GM23248 (cell line): ENCODE measurements around the gene NME3. TPM values are rescaled to one million over a fixed set of nuclear protein-coding genes. Genes with fewer than 3 reads are reported as not detected.

ENCODE experiments used
- DNase-seq: peaks from one replicate; pipeline ENCODE4 v3.0.0-alpha.2; 2015
- H2AFZ ChIP-seq: fragments of 200-600 bp; sonication (generic); 2 replicates; pipeline ENCODE4 v1.6.1; 2016; ENCODE audit warnings: antibody characterized with exemption
- H3F3A ChIP-seq: fragments of 200-600 bp; sonication (generic); 2 replicates; pipeline ENCODE4 v1.6.1; 2016; ENCODE audit warnings: mild to moderate bottlenecking, antibody characterized with exemption, mixed run types; ENCODE audit not compliant: insufficient read depth
- H3K27ac ChIP-seq: fragments of 200-600 bp; sonication (generic); 2 replicates; pipeline ENCODE4 v1.5.1; 2016; ENCODE audit warnings: mild to moderate bottlenecking
- H3K27me3 ChIP-seq: fragments of 200-600 bp; sonication (generic); replicated peaks from 2 replicates; pipeline ENCODE4 v1.6.1; 2016; ENCODE audit warnings: mild to moderate bottlenecking; ENCODE audit not compliant: insufficient read depth
- H3K36me3 ChIP-seq: fragments of 200-600 bp; sonication (generic); 2 replicates; pipeline ENCODE4 v1.6.1; 2016; ENCODE audit warnings: low read depth, mild to moderate bottlenecking
- H3K4me1 ChIP-seq: fragments of 200-600 bp; sonication (generic); 2 replicates; pipeline ENCODE4 v1.6.1; 2016; ENCODE audit warnings: mild to moderate bottlenecking; ENCODE audit not compliant: insufficient read depth
- H3K4me2 ChIP-seq: fragments of 200-600 bp; sonication (generic); one replicate; pipeline ENCODE4 v1.6.1; 2016; ENCODE audit warnings: mild to moderate bottlenecking; ENCODE audit not compliant: unreplicated experiment
- H3K4me3 ChIP-seq: fragments of 200-600 bp; sonication (generic); 2 replicates; pipeline ENCODE4 v1.5.1; 2016; ENCODE audit warnings: mild to moderate bottlenecking
- H3K79me2 ChIP-seq: fragments of 200-600 bp; sonication (generic); 2 replicates; pipeline ENCODE4 v1.6.1; 2016; ENCODE audit warnings: mild to moderate bottlenecking; ENCODE audit not compliant: insufficient read depth
- H3K9ac ChIP-seq: fragments of 200-600 bp; sonication (generic); 2 replicates; pipeline ENCODE4 v1.6.1; 2016; ENCODE audit warnings: mild to moderate bottlenecking
- H3K9me2 ChIP-seq: fragments of 200-600 bp; sonication (generic); 2 replicates; pipeline ENCODE4 v1.6.1; 2016; ENCODE audit warnings: mixed run types, mild to moderate bottlenecking, moderate library complexity; ENCODE audit not compliant: insufficient read depth
- H3K9me3 ChIP-seq: fragments of 200-600 bp; sonication (generic); one replicate; pipeline ENCODE4 v1.6.1; 2017; ENCODE audit warnings: low read depth
- H4K20me1 ChIP-seq: fragments of 200-600 bp; sonication (generic); 2 replicates; pipeline ENCODE4 v1.6.0; 2016; ENCODE audit not compliant: insufficient read depth
- EZH2 ChIP-seq: fragments of 200-600 bp; sonication (generic); IDR thresholded peaks from 2 replicates; pipeline ENCODE4 v1.6.1; 2018; ENCODE audit warnings: antibody characterized with exemption, mild to moderate bottlenecking; ENCODE audit not compliant: insufficient read depth, poor library complexity, severe bottlenecking
- EZH2phosphoT487 ChIP-seq: fragments of 200-600 bp; sonication (generic); IDR thresholded peaks from 2 replicates; pipeline ENCODE4 v1.6.1; 2018; ENCODE audit warnings: antibody characterized with exemption, moderate library complexity, mild to moderate bottlenecking, low read depth; ENCODE audit not compliant: insufficient read depth
- WGBS, 2 experiments: methylation state at CpG; one replicate each; pipeline ENCODE4 v1.1.6; 2015 to 2017; ENCODE audit warnings: low lambda C conversion rate in 2 of 2, low coverage in 1 of 2; ENCODE audit errors: missing lambda C conversion rate in 2 of 2; 5-methylcytosine and 5-hydroxymethylcytosine counted together
- in situ Hi-C: fragments of 300-500 bp; cut with MboI; formaldehyde crosslinking; loops from 2 replicates; pipeline ENCODE4 v1.15.0; 2020
- polyA plus RNA-seq: library from polyadenylated mRNA; unstranded; fragments of >200 nt; fragmentation: Nextera tagmentation; extraction: Ambion mirVana; gene quantifications from 2 replicates; pipeline ENCODE4 v1.2.1, GENCODE V29; 2016
- total RNA-seq: library from RNA; depleted of rRNA; stranded (reverse); fragments of >200 nt; shearing (Covaris generic); gene quantifications from 2 replicates; pipeline ENCODE4 v1.2.3, GENCODE V29; 2014

Gene NME3
- total and polyA plus RNA-seq, 2 experiments from 2014 or later = 45.3 to 55.4 TPM

DNA sequence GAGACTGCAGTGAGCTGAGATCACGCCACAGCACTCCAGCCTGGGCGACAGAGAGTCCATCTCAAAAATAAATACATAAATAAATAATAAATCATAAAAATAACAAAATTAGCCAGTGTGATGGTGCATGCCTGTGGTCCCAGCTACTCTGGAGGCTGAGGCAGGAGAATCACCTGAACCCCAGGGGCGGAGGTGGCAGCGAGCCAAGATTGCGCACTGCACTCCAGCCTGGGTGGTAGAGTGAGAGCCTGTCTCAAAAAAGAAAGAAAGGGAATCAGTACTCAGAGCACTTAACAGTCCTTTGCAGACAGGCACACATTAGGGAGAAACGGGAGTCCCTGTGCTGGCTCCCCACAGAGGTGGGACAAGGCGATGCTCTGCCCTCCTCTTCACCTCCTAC is 40.3 kb downstream of the NME3 start:
- Histone ChIP-seq H2AFZ (no peak overlapping the region), H3K9ac (no peak overlapping the region), H3K4me2 (no peak overlapping the region), H3K9me3 (no peaks in the 10 kb centered on the region), H3K27ac (no peak overlapping the region), H3K9me2 (no peaks in the 10 kb centered on the region), H3K79me2 (peaks cover 21% of the 10 kb centered on the region), H3K4me3 (no peak overlapping the region), H3F3A (peaks cover 10% of the 10 kb centered on the region; the same call in 1 of the 2 replicates), H3K27me3 (no peaks in the 10 kb centered on the region), H3K36me3 (no peaks in the 10 kb centered on the region; the same call in 1 of the 2 replicates), H4K20me1 (no peaks in the 10 kb centered on the region), H3K4me1 (no peaks in the 10 kb centered on the region)
- no peak for TF ChIP-seq EZH2
- TF ChIP-seq EZH2phosphoT487 = no peak
- 96% methylated on average over 7 of the region's 7 CpGs for WGBS, 2 experiments
- in situ Hi-C loops = no loop called here
- DNase-seq = no peak

- no peaks in the 10 kb centered on the region for H3K4me1 ChIP-seq
- H3K9me2 ChIP-seq = no peaks in the 10 kb centered on the region
- 92 to 93% methylated on average over 18 to 35 of the region's 35 CpGs for WGBS, 2 experiments
- no peaks in the 10 kb centered on the region for H3F3A ChIP-seq
- no peaks in the 10 kb centered on the region for H3K9me3 ChIP-seq
- no peak overlapping the region for H2AFZ ChIP-seq
- in situ Hi-C loops = no loop called here
- H3K27me3 ChIP-seq = no peaks in the 10 kb centered on the region
- no peaks in the 10 kb centered on the region; the same call in 1 of the 2 replicates for H3K36me3 ChIP-seq
- no peak overlapping the region for H3K9ac ChIP-seq
- no peak for TF ChIP-seq EZH2phosphoT487
- no peak for TF ChIP-seq EZH2
- no peak overlapping the region for H3K4me3 ChIP-seq
- no peak overlapping the region for H3K4me2 ChIP-seq
- H3K27ac ChIP-seq = no peak overlapping the region
- H4K20me1 ChIP-seq = no peaks in the 10 kb centered on the region
- no peak for DNase-seq
- H3K79me2 ChIP-seq = peaks cover 37% of the 10 kb centered on the region
Observed at GRCh38 chr16:1729445-1729844, 41.9 kb downstream of the NME3 start.

DNA sequence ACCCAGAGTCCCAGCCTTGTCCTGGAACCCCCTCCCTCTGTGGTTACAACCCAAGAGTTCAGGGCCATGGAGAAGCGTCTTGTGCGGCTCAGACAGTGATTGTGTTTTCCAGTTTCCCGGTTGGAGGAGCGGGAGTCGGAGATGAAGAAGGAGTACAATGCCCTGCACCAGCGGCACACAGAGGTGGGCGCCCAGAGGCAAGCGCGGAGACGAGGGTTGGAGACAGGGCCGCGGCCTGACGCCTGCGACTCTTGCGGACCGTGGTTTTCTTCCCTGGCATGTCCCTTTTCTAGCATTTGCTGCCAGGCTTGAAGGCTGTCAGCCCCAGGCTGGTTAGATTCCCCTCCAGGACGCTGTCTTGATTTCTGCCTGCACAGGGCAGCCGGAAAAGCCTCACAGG is 42.3 kb downstream of the NME3 start:
- H3K27ac ChIP-seq = no peak overlapping the region
- no peaks in the 10 kb centered on the region for H3K9me2 ChIP-seq
- no peak overlapping the region for H2AFZ ChIP-seq
- no peaks in the 10 kb centered on the region; the same call in 1 of the 2 replicates for H3K36me3 ChIP-seq
- peaks cover under 1% of the 10 kb centered on the region; the same call in 1 of the 2 replicates for H4K20me1 ChIP-seq
- H3K4me2 ChIP-seq = no peak overlapping the region
- no peak for DNase-seq
- 98 to 99% methylated on average over 17 to 18 of the region's 18 CpGs for WGBS, 2 experiments
- no peak overlapping the region for H3K9ac ChIP-seq
- H3K79me2 ChIP-seq = peaks cover 41% of the 10 kb centered on the region
- no peaks in the 10 kb centered on the region for H3K4me1 ChIP-seq
- no peak overlapping the region for H3K4me3 ChIP-seq
- H3K27me3 ChIP-seq = no peaks in the 10 kb centered on the region
- H3F3A ChIP-seq = no peaks in the 10 kb centered on the region
- in situ Hi-C loops = no loop called here
- TF ChIP-seq EZH2 = no peak
- TF ChIP-seq EZH2phosphoT487 = no peak
- H3K9me3 ChIP-seq = no peaks in the 10 kb centered on the region

DNA sequence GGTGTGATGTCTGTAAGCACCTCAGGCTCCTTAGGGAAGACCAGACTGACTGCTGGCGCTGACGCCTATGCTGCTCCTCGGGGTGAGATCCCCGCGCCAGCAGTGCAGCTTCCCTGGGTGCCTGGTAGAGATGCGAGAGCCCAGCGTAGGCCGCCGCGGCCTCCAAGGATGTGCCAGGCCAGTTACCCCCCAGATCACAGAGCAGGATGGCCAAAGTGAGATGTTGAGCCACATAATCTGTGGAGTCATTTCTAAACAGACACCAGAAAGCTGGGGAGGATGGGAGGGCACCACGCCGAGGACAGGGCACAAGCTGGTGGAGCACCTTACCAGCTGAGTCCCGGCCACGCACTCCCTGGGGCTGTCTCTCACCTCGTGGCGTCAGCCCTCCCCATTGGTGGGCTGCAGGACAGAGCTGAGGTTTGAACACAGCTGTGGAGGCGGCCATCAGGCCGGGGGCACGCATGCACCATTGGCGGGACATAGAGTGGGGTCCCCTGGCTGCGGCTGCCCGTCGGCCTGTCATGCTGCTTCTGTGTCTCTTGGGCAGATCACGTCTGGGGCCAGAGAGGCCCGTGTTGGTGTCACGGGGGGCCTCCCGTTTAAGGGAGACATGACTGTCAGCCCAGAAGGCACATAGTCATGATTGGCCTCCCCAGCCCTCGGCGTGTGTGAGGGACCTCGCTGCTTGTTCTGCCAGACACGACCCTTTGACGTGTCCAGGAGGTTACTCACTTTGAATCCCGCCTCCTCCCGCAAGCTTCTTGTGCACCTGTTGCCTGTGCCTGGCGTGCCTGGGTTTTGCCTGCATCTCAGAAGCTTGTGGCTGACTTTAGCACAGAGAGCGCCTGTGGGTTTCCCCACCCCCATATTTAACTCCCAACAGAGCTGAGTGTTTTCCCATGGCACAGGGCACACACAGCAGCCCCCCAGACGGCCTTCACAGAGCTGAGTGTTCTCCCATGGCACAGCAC is 43.4 kb downstream of the NME3 start:
- peaks cover 3% of the 10 kb centered on the region for H4K20me1 ChIP-seq
- TF ChIP-seq EZH2phosphoT487 (no peak), EZH2 (no peak)
- no peaks in the 10 kb centered on the region for H3K9me3 ChIP-seq
- peaks cover 48% of the 10 kb centered on the region for H3K79me2 ChIP-seq
- no peaks in the 10 kb centered on the region; the same call in 1 of the 2 replicates for H3K36me3 ChIP-seq
- H3K9me2 ChIP-seq = no peaks in the 10 kb centered on the region
- 0 out of 2 replicates have a peak, but pooled peaks cover 4% of the 10 kb centered on the region for H3K4me1 ChIP-seq
- 88 to 91% methylated on average over 36 to 37 of the region's 37 CpGs for WGBS, 2 experiments
- in situ Hi-C loops = no loop called here
- H3K27ac ChIP-seq = no peak overlapping the region
- H3K4me3 ChIP-seq = no peak overlapping the region
- H3F3A ChIP-seq = no peaks in the 10 kb centered on the region; the same call in 1 of the 2 replicates
- H3K4me2 ChIP-seq = no peak overlapping the region
- no peak overlapping the region for H3K9ac ChIP-seq
- no peak for DNase-seq
- no peak overlapping the region for H2AFZ ChIP-seq
- no peaks in the 10 kb centered on the region for H3K27me3 ChIP-seq
